Caco-2 (cell line): ENCODE measurements around the gene CHCHD6. TPM values are rescaled to one million over a fixed set of nuclear protein-coding genes. Genes with fewer than 3 reads are reported as not detected.
A peak's percentile ranks its signal among the peaks of the same experiment; 100 is the strongest.

ENCODE experiments used
- BruUV-seq: library from RNA; stranded (reverse); fragments of 400-500 nt; replicated peaks from 2 replicates; lab custom pipeline; 2021; lab: Mats Ljungman, UMichigan
- CTCF ChIA-PET: fragments of 300-600 bp; sonication (Branson Sonifier 250); formaldehyde crosslinking; loops from one replicate; lab custom pipeline; 2022; ENCODE audit warnings: antibody characterized with exemption; lab: Charles Lee
- POLR2A ChIA-PET: fragments of 300-600 bp; sonication (Branson Sonifier 250); formaldehyde crosslinking; loops from one replicate; lab custom pipeline; 2022; ENCODE audit warnings: antibody characterized with exemption; lab: Charles Lee
- DNase-seq, 2 experiments: peaks; one replicate each; pipeline versions ENCODE4 v3.0.0 to v3.0.0-alpha.2; 2020 to 2022
- H3K27me3 ChIP-seq: replicated peaks from 2 replicates; pipeline ENCODE4 v1.6.0; 2011; ENCODE audit warnings: low read length; ENCODE audit not compliant: control insufficient read depth, insufficient read depth
- H3K36me3 ChIP-seq: 2 replicates; pipeline ENCODE4 v1.5.1; 2011; ENCODE audit warnings: low read length; ENCODE audit not compliant: control insufficient read depth, insufficient read depth
- H3K4me1 ChIP-seq: fragments of 250-450 bp; sonication (Bioruptor Pico); 2 replicates; pipeline ENCODE4 v1.5.1; 2020; ENCODE audit warnings: mild to moderate bottlenecking
- H3K4me3 ChIP-seq: 2 replicates; pipeline ENCODE4 v1.5.1; 2011; ENCODE audit warnings: low read depth, mild to moderate bottlenecking, control low read depth, low read length
- H3K9me3 ChIP-seq: fragments of 250-450 bp; sonication (Bioruptor Pico); 2 replicates; pipeline ENCODE4 v1.5.1; 2020; ENCODE audit warnings: mild to moderate bottlenecking, moderate library complexity
- H3K27ac Mint-ChIP-seq: one replicate; pipeline ENCODE4 v1.8.0; 2022; ENCODE audit warnings: mixed read lengths; ENCODE audit not compliant: unreplicated experiment
- H3K27me3 Mint-ChIP-seq: one replicate; pipeline ENCODE4 v1.8.0; 2022; ENCODE audit warnings: mixed read lengths; ENCODE audit not compliant: insufficient read depth, unreplicated experiment
- H3K36me3 Mint-ChIP-seq: one replicate; pipeline ENCODE4 v1.8.0; 2022; ENCODE audit warnings: mild to moderate bottlenecking, mixed read lengths; ENCODE audit not compliant: insufficient read depth, unreplicated experiment
- H3K4me1 Mint-ChIP-seq: one replicate; pipeline ENCODE4 v1.8.0; 2022; ENCODE audit warnings: low read depth, mixed read lengths; ENCODE audit not compliant: unreplicated experiment
- H3K4me3 Mint-ChIP-seq: one replicate; pipeline ENCODE4 v1.8.0; 2022; ENCODE audit warnings: mild to moderate bottlenecking, moderate library complexity, mixed read lengths; ENCODE audit not compliant: unreplicated experiment
- H3K9me3 Mint-ChIP-seq: one replicate; pipeline ENCODE4 v1.8.0; 2022; ENCODE audit warnings: mixed read lengths; ENCODE audit not compliant: unreplicated experiment
- CTCF ChIP-seq, 2 experiments: fragments of 200-600 bp in 1 of 2; IDR thresholded peaks; 1 replicate in 1 of 2; 2 replicates in 1 of 2; pipeline versions ENCODE4 v1.5.1 to v1.8.0; 2011 to 2022; ENCODE audit warnings: antibody characterized with exemption in 1 of 2, control low read depth in 1 of 2, inconsistent platforms in 1 of 2, low read depth in 1 of 2, low read length in 1 of 2, mild to moderate bottlenecking in 1 of 2, moderate library complexity in 1 of 2; ENCODE audit not compliant: insufficient read depth in 1 of 2, severe bottlenecking in 1 of 2, unreplicated experiment in 1 of 2
- intact Hi-C: fragments of 100-400 bp; cut with micrococcal nuclease; formaldehyde crosslinking; loops from one replicate; pipeline ENCODE4 v1.10.0; 2022; ENCODE audit not compliant: unreplicated experiment
- total RNA-seq: library from RNA; stranded (reverse); gene quantifications from 2 replicates; pipeline ENCODE4 v1.2.3, GENCODE V29; 2022

Gene CHCHD6
- total RNA-seq, 1 experiment from 2014 or later: 49.5 TPM

- peaks cover 80% of the 10 kb centered on the region for H3K4me1 Mint-ChIP-seq
- DNase-seq: no peak
- intact Hi-C loops: loop anchor here (1.0 to 5.0 kb wide), 4 partner anchors 33 to 133 kb away; partner anchors contain the start of gene PLXNA1
- peak overlapping the region; percentile 43 for H3K4me3 Mint-ChIP-seq
- H3K27me3 Mint-ChIP-seq: no peaks in the 10 kb centered on the region
- Histone ChIP-seq H3K36me3 (no peaks in the 10 kb centered on the region), H3K27me3 (no peaks in the 10 kb centered on the region), H3K9me3 (no peaks in the 10 kb centered on the region), H3K4me3 (no peak overlapping the region), H3K4me1 (peaks cover 91% of the 10 kb centered on the region)
- no peak for TF ChIP-seq CTCF (IDR thresholded peaks at IDR 0.05; ENCODE audit: insufficient read depth in 1 of 2, low read depth in 1 of 2, low read length in 1 of 2, severe bottlenecking in 1 of 2, unreplicated experiment in 1 of 2)
- H3K27ac Mint-ChIP-seq: peak overlapping the region; percentile 79
- H3K9me3 Mint-ChIP-seq: no peaks in the 10 kb centered on the region
- H3K36me3 Mint-ChIP-seq: peaks cover 30% of the 10 kb centered on the region
- ChIA-PET POLR2A (interaction anchor here (1.0 kb wide), 1 partner anchor 98 kb away, joined by 3 read pairs; no protein-coding TSS in a partner anchor), CTCF (no interaction called here)
- no TSS peak for BruUV-seq
Observed at GRCh38 chr3:126849768-126850167, 145.7 kb downstream of the CHCHD6 start.

GRCh38 chr3:126850370-126851085 is 146.5 kb downstream of the CHCHD6 start:
- DNase-seq: peak; percentile 87 to 93

More at GRCh38 chr3:126850370-126851085, 146.5 kb downstream of the CHCHD6 start:
- peaks cover 29% of the 10 kb centered on the region for H3K36me3 Mint-ChIP-seq
- Histone ChIP-seq H3K27me3 (no peaks in the 10 kb centered on the region), H3K4me1 (peaks cover 86% of the 10 kb centered on the region), H3K9me3 (no peaks in the 10 kb centered on the region), H3K36me3 (no peaks in the 10 kb centered on the region), H3K4me3 (no peak overlapping the region)
- H3K27me3 Mint-ChIP-seq: no peaks in the 10 kb centered on the region
- BruUV-seq: TSS peak; percentile 85
- CTCF ChIA-PET: interaction anchor here (0.6 to 1.8 kb wide), 7 partner anchors 15 to 132 kb away, joined by 3 to 14 read pairs (median 5); partner anchors contain the start of gene PLXNA1
- no peaks in the 10 kb centered on the region for H3K9me3 Mint-ChIP-seq
- peak overlapping the region; percentile 43 for H3K4me3 Mint-ChIP-seq
- H3K27ac Mint-ChIP-seq: peak overlapping the region; percentile 79
- POLR2A ChIA-PET: interaction anchor here (0.8 to 1.2 kb wide), 4 partner anchors 15 to 99 kb away, joined by 3 to 4 read pairs (median 3); no protein-coding TSS in a partner anchor
- intact Hi-C loops: loop anchor here (1.0 to 5.0 kb wide), 4 partner anchors 32 to 132 kb away; partner anchors contain the start of gene PLXNA1
- H3K4me1 Mint-ChIP-seq: peaks cover 72% of the 10 kb centered on the region
- TF ChIP-seq CTCF (IDR thresholded peaks at IDR 0.05; ENCODE audit: insufficient read depth in 1 of 2, low read depth in 1 of 2, low read length in 1 of 2, severe bottlenecking in 1 of 2, unreplicated experiment in 1 of 2): no peak
